ENCODE results near the gene CYREN. TPM values are rescaled to one million over a fixed set of nuclear protein-coding genes. Genes with fewer than 3 reads are reported as not detected.

Gene CYREN
- total RNA-seq, 1 experiment from 2014 or later = 39.6 TPM

DNA sequence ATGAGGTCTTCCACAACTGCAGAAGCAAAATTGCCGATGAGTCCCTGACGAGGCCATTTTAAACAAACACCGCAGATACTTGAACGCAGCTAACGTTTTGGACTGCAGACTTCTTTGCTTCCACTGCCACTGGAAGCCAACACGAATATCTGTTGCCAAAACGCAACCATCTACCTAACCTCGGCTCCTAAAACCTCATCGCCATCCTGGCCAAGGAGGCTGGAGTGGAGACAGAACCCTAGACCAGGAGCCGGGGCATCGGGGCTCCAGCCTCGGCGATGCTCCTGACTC lies 40.3 kb upstream of the CYREN start:
- peak; percentile 26 for DNase-seq (ENCODE audit: low spot score)
- Histone ChIP-seq H3K4me3 (ENCODE audit: low read depth, low read length, poor library complexity, severe bottlenecking) (peak overlapping the region; percentile 96), H3K27ac (ENCODE audit: low read depth, low read length, poor library complexity, severe bottlenecking) (peak overlapping the region; percentile 71), H3K36me3 (ENCODE audit: insufficient read depth, low read length, poor library complexity, severe bottlenecking) (no peaks in the 10 kb centered on the region), H3K27me3 (replicated peaks; ENCODE audit: insufficient read depth, low read depth, low read length, poor library complexity) (no peaks in the 10 kb centered on the region), H3K4me1 (ENCODE audit: insufficient read depth, low read length, poor library complexity, severe bottlenecking) (no peaks in the 10 kb centered on the region), H3K9me3 (ENCODE audit: low read depth, low read length, poor library complexity, severe bottlenecking) (no peaks in the 10 kb centered on the region)
- TF ChIP-seq, protein P1, sequence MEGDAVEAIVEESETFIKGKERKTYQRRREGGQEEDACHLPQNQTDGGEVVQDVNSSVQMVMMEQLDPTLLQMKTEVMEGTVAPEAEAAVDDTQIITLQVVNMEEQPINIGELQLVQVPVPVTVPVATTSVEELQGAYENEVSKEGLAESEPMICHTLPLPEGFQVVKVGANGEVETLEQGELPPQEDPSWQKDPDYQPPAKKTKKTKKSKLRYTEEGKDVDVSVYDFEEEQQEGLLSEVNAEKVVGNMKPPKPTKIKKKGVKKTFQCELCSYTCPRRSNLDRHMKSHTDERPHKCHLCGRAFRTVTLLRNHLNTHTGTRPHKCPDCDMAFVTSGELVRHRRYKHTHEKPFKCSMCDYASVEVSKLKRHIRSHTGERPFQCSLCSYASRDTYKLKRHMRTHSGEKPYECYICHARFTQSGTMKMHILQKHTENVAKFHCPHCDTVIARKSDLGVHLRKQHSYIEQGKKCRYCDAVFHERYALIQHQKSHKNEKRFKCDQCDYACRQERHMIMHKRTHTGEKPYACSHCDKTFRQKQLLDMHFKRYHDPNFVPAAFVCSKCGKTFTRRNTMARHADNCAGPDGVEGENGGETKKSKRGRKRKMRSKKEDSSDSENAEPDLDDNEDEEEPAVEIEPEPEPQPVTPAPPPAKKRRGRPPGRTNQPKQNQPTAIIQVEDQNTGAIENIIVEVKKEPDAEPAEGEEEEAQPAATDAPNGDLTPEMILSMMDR (conservative IDR thresholded peaks at IDR 0.05; ENCODE audit: low read depth, low read length) = no peak
- no TSS peak for BruUV-seq (replicated peaks)
- POLR2A ChIA-PET (ENCODE audit: low non-redundant PET) = no interaction called here
- intact Hi-C loops (cut with micrococcal nuclease; ENCODE audit: unreplicated experiment) = loop anchor here (5.0 kb wide), 1 partner anchor 39 kb away; the partner anchor contains the start of gene CYREN
- CTCF ChIA-PET = no interaction called here

DNA sequence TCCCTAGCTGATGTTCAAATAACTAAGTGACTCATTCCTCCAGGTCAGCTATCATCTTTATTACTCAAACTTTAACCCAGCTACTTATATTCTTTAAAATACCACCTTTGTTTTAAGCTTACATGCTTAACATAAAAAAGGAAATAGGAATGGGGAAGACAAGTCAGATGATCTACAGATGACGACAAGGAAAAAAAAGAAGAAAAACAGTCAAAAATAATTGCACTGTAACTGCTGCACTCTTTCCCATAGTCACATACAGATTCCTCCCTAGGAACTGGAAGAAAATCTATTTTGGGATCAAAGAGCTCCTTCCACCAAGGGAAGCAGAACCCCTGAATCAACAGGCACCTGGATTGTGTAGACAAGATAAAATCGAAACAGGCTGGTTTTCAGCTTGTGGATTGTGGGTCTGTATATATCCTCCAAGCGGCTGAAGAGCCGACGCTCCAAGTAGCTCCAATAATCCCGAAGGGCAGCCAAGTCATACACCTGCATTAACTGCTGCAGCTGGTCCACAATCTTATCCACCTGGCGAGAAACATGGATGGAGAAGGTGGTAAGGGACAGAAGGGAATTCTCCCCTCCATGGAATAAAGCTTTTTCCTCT lies 38.8 kb upstream of the CYREN start:
- Histone ChIP-seq H3K36me3 (ENCODE audit: insufficient read depth, low read length, poor library complexity, severe bottlenecking) (no peaks in the 10 kb centered on the region), H3K4me1 (ENCODE audit: insufficient read depth, low read length, poor library complexity, severe bottlenecking) (no peaks in the 10 kb centered on the region), H3K9me3 (ENCODE audit: low read depth, low read length, poor library complexity, severe bottlenecking) (no peaks in the 10 kb centered on the region), H3K4me3 (ENCODE audit: low read depth, low read length, poor library complexity, severe bottlenecking) (no peak overlapping the region), H3K27me3 (replicated peaks; ENCODE audit: insufficient read depth, low read depth, low read length, poor library complexity) (no peaks in the 10 kb centered on the region), H3K27ac (ENCODE audit: low read depth, low read length, poor library complexity, severe bottlenecking) (no peak overlapping the region)
- ChIA-PET POLR2A (ENCODE audit: low non-redundant PET) (no interaction called here), CTCF (no interaction called here)
- intact Hi-C loops (cut with micrococcal nuclease; ENCODE audit: unreplicated experiment) = no loop called here
- BruUV-seq (replicated peaks) = no TSS peak
- no peak for DNase-seq (ENCODE audit: low spot score)
- TF ChIP-seq, protein P1 (conservative IDR thresholded peaks at IDR 0.05; ENCODE audit: low read depth, low read length) = no peak
- TF ChIP-seq EZH2 (IDR thresholded peaks at IDR 0.05; ENCODE audit: borderline replicate concordance, low read depth, low read length, poor library complexity, severe bottlenecking) = no peak

DNA sequence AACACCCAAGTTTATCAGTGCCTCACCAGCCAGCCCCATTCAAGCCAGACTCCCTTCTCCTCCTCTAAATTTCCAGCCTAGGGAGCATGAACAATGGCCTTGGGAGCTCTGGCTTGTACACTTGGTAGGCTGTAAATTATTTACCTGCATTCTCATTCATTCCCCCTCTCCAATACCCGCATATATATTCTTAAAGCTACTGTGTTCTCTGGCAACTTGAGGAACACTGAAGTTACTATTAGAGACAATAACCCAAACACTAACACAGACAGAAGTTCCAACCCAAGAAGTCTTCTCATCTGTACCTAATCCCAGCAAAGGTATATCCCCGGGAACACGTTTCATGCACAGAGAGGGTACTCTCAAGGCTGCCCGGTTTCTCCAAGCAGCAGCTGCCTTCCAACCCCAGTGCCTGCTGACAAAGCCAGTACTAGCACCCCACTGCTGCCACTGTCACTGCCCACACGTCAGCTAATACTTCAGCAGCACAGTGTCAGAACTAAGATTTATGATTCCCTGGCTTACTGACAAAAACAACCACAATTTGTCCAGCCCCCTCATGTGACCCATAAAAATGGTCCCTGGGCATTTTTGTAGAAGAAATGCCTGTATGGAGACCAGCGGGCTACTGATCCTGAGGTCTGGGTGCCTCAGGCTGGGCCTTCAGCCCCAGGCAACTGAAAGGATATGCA lies 37.7 kb upstream of the CYREN start:
- Histone ChIP-seq H3K27me3 (replicated peaks; ENCODE audit: insufficient read depth, low read depth, low read length, poor library complexity) (no peaks in the 10 kb centered on the region), H3K9me3 (ENCODE audit: low read depth, low read length, poor library complexity, severe bottlenecking) (no peaks in the 10 kb centered on the region), H3K27ac (ENCODE audit: low read depth, low read length, poor library complexity, severe bottlenecking) (no peak overlapping the region), H3K36me3 (ENCODE audit: insufficient read depth, low read length, poor library complexity, severe bottlenecking) (no peaks in the 10 kb centered on the region), H3K4me1 (ENCODE audit: insufficient read depth, low read length, poor library complexity, severe bottlenecking) (no peaks in the 10 kb centered on the region), H3K4me3 (ENCODE audit: low read depth, low read length, poor library complexity, severe bottlenecking) (no peak overlapping the region)
- ChIA-PET CTCF (no interaction called here), POLR2A (ENCODE audit: low non-redundant PET) (no interaction called here)
- no TSS peak for BruUV-seq (replicated peaks)
- DNase-seq (ENCODE audit: low spot score) = no peak
- intact Hi-C loops (cut with micrococcal nuclease; ENCODE audit: unreplicated experiment) = no loop called here
- TF ChIP-seq, protein P1 (conservative IDR thresholded peaks at IDR 0.05; ENCODE audit: low read depth, low read length) = no peak
- TF ChIP-seq EZH2 (IDR thresholded peaks at IDR 0.05; ENCODE audit: borderline replicate concordance, low read depth, low read length, poor library complexity, severe bottlenecking) = no peak
